IMR-90 (cell line): Measurements from ENCODE around the gene COL5A2. TPM values are rescaled to one million over a fixed set of nuclear protein-coding genes. Genes with fewer than 3 reads are reported as not detected.

Experiments used
- ATAC-seq: fragments of 200-7000 bp; cut with Tn5 transposase; 2 replicates; pipeline ENCODE4 v1.9.1; 2020; ENCODE audit warnings: low read depth, mild to moderate bottlenecking, moderate library complexity
- BruUV-seq: library from RNA; stranded (reverse); fragments of 400-500 nt; replicated peaks from 2 replicates; lab custom pipeline; 2021; lab: Mats Ljungman, UMichigan
- CTCF ChIA-PET: fragments of 300-600 bp; formaldehyde crosslinking; extraction: SDS; loops from one replicate; lab custom pipeline; 2021; ENCODE audit warnings: antibody characterized with exemption; lab: Yijun Ruan, JAX
- POLR2A ChIA-PET: fragments of 300-600 bp; sonication (Branson Sonifier 250); formaldehyde crosslinking; loops from one replicate; lab custom pipeline; 2022; ENCODE audit warnings: antibody characterized with exemption; ENCODE audit not compliant: unreplicated experiment; lab: Charles Lee
- DNase-seq: peaks from one replicate; pipeline ENCODE4 v3.0.0; 2013
- H2AFZ ChIP-seq: replicated peaks from 2 replicates; pipeline ENCODE3; 2013; ENCODE audit warnings: low read length, mild to moderate bottlenecking; ENCODE audit not compliant: poor library complexity
- H2AK5ac ChIP-seq: 2 replicates; pipeline ENCODE4 v1.6.1; 2013; ENCODE audit warnings: low read depth, low read length, inconsistent platforms
- H2AK9ac ChIP-seq: replicated peaks from 2 replicates; pipeline ENCODE3; 2013; ENCODE audit warnings: mild to moderate bottlenecking, low read depth, low read length, moderate library complexity; ENCODE audit not compliant: poor library complexity
- H2BK120ac ChIP-seq: 2 replicates; pipeline ENCODE4 v1.6.1; 2013; ENCODE audit warnings: low read depth, low read length, inconsistent platforms
- H2BK15ac ChIP-seq: 3 replicates; pipeline ENCODE4 v1.6.1; 2013; ENCODE audit warnings: low read depth, low read length, inconsistent platforms
- H2BK20ac ChIP-seq: 2 replicates; pipeline ENCODE4 v1.6.1; 2013; ENCODE audit warnings: low read depth, mild to moderate bottlenecking, inconsistent platforms, low read length, moderate library complexity
- H2BK5ac ChIP-seq: 2 replicates; pipeline ENCODE4 v1.6.1; 2013; ENCODE audit warnings: mild to moderate bottlenecking, low read depth, low read length, inconsistent platforms; ENCODE audit not compliant: poor library complexity, severe bottlenecking
- H3K14ac ChIP-seq: replicated peaks from 2 replicates; pipeline ENCODE4 v1.6.1; 2013; ENCODE audit warnings: low read depth, low read length, inconsistent platforms
- H3K18ac ChIP-seq: 2 replicates; pipeline ENCODE4 v1.6.1; 2013; ENCODE audit warnings: low read depth, low read length, control low read depth
- H3K23ac ChIP-seq: 2 replicates; pipeline ENCODE4 v1.6.1; 2013; ENCODE audit warnings: low read depth, low read length, inconsistent platforms
- H3K27ac ChIP-seq: 2 replicates; pipeline ENCODE4 v1.5.1; 2013; ENCODE audit warnings: mild to moderate bottlenecking, control low read depth, low read length; ENCODE audit not compliant: insufficient read depth
- H3K27me3 ChIP-seq: 2 replicates; pipeline ENCODE4 v1.6.1; 2013; ENCODE audit warnings: low read length; ENCODE audit not compliant: control insufficient read depth, insufficient read depth
- H3K36me3 ChIP-seq: 2 replicates; pipeline ENCODE4 v1.6.1; 2013; ENCODE audit warnings: low read length, mixed read lengths; ENCODE audit not compliant: control insufficient read depth, insufficient read depth
- H3K4ac ChIP-seq: 2 replicates; pipeline ENCODE4 v1.6.1; 2013; ENCODE audit warnings: low read depth, low read length, inconsistent platforms
- H3K4me1 ChIP-seq: 2 replicates; pipeline ENCODE4 v1.6.1; 2013; ENCODE audit warnings: low read length, mixed read lengths; ENCODE audit not compliant: control insufficient read depth, insufficient read depth
- H3K4me2 ChIP-seq: 2 replicates; pipeline ENCODE4 v1.6.1; 2013; ENCODE audit warnings: low read depth, mild to moderate bottlenecking, control low read depth, low read length, moderate library complexity
- H3K4me3 ChIP-seq: 2 replicates; pipeline ENCODE4 v1.5.1; 2013; ENCODE audit warnings: low read depth, mild to moderate bottlenecking, control low read depth, low read length, moderate library complexity; ENCODE audit not compliant: insufficient read depth
- H3K56ac ChIP-seq: 2 replicates; pipeline ENCODE4 v1.6.1; 2013; ENCODE audit warnings: low read length, inconsistent platforms; ENCODE audit not compliant: insufficient read depth; ENCODE audit errors: extremely low read depth
- H3K79me1 ChIP-seq, 2 experiments: 2 replicates each; pipeline ENCODE4 v1.6.1; 2013; ENCODE audit warnings: low read length in 2 of 2, inconsistent platforms in 1 of 2, low read depth in 1 of 2
- H3K9ac ChIP-seq: 2 replicates; pipeline ENCODE4 v1.6.1; 2013; ENCODE audit warnings: low read depth, low read length, control low read depth
- H3K9me1 ChIP-seq: 2 replicates; pipeline ENCODE4 v1.6.1; 2013; ENCODE audit warnings: low read length, inconsistent platforms; ENCODE audit not compliant: insufficient read depth
- H3K9me3 ChIP-seq: 2 replicates; pipeline ENCODE4 v1.6.1; 2013; ENCODE audit warnings: low read length; ENCODE audit not compliant: control insufficient read depth, insufficient read depth
- H4K20me1 ChIP-seq: 2 replicates; pipeline ENCODE4 v1.6.1; 2013; ENCODE audit warnings: low read length, inconsistent platforms; ENCODE audit not compliant: insufficient read depth
- H4K5ac ChIP-seq: 2 replicates; pipeline ENCODE4 v1.6.1; 2013; ENCODE audit warnings: mild to moderate bottlenecking, low read depth, low read length, control low read depth
- H4K8ac ChIP-seq, 2 experiments: 2 replicates each; pipeline ENCODE4 v1.6.1; 2013; ENCODE audit warnings: low read depth in 2 of 2, low read length in 2 of 2, control low read depth in 1 of 2, inconsistent platforms in 1 of 2
- H4K91ac ChIP-seq: 2 replicates; pipeline ENCODE4 v1.6.1; 2013; ENCODE audit warnings: low read depth, low read length, inconsistent platforms; ENCODE audit not compliant: insufficient read depth
- BHLHE40 ChIP-seq: fragments of 150-350 bp; IDR thresholded peaks from 2 replicates; pipeline ENCODE4 v1.6.1; 2016; ENCODE audit warnings: mild to moderate bottlenecking, low read depth, low read length
- CHD1 ChIP-seq: IDR thresholded peaks from 2 replicates; pipeline ENCODE4 v1.6.1; 2012; ENCODE audit warnings: low read depth, low read length, improper control_type of control experiment
- MXI1 ChIP-seq: IDR thresholded peaks from 2 replicates; pipeline ENCODE4 v1.6.1; 2012; ENCODE audit warnings: low read depth, mild to moderate bottlenecking, low read length, moderate library complexity, borderline replicate concordance
- NFE2L2 ChIP-seq: fragments of 150-350 bp; IDR thresholded peaks from 2 replicates; pipeline ENCODE4 v1.6.1; 2016; ENCODE audit warnings: low read depth, mild to moderate bottlenecking, low read length
- RAD21 ChIP-seq: IDR thresholded peaks from 2 replicates; pipeline ENCODE4 v1.6.1; 2012; ENCODE audit warnings: low read length, improper control_type of control experiment
- RCOR1 ChIP-seq: IDR thresholded peaks from 2 replicates; pipeline ENCODE4 v1.6.1; 2012; ENCODE audit warnings: mild to moderate bottlenecking, low read length, improper control_type of control experiment; ENCODE audit not compliant: insufficient replicate concordance
- RFX5 ChIP-seq: IDR thresholded peaks from 2 replicates; pipeline ENCODE4 v1.8.0; 2012; ENCODE audit warnings: low read depth, mild to moderate bottlenecking, low read length, moderate library complexity
- SMC3 ChIP-seq: fragments of 150-350 bp; IDR thresholded peaks from 2 replicates; pipeline ENCODE4 v1.6.1; 2016; ENCODE audit warnings: low read depth, mild to moderate bottlenecking, antibody characterized with exemption, low read length, moderate library complexity
- dilution Hi-C: fragments of 300-500 bp; cut with HindIII; formaldehyde crosslinking; loops from one replicate; pipeline ENCODE4 v1.14.3; 2018; ENCODE audit warnings: low sequenced_read_pairs; ENCODE audit not compliant: unreplicated experiment
- in situ Hi-C: fragments of 300-500 bp; cut with MboI; formaldehyde crosslinking; loops from 3 replicates; pipeline ENCODE4 v1.14.3; 2019; ENCODE audit warnings: low sequenced_read_pairs, inconsistent platforms, mixed read lengths
- intact Hi-C: fragments of 100-400 bp; cut with micrococcal nuclease; formaldehyde crosslinking; loops from 2 replicates; pipeline ENCODE4 v1.10.0; 2022
- polyA plus RNA-seq, 3 experiments: library from polyadenylated mRNA; depleted of rRNA; stranded (reverse); fragments of >200 nt; gene quantifications; 2 replicates each; pipeline ENCODE4 v1.2.3, GENCODE V29; 2012; ENCODE audit warnings: low replicate concordance in 1 of 3
- total RNA-seq: library from RNA; depleted of rRNA; stranded (reverse); fragments of >200 nt; gene quantifications from 2 replicates; pipeline ENCODE4 v1.2.3, GENCODE V29; 2012
- TF ChIP-seq, protein P1 (sequence below): conservative IDR thresholded peaks from 2 replicates; pipeline ENCODE4 v1.5.1; 2012; ENCODE audit warnings: mild to moderate bottlenecking, low read depth, low read length, improper control_type of control experiment

Gene COL5A2
- total and polyA plus RNA-seq, 2 of the 4 experiments (the other 2 are of a cell fraction): 181 to 257 TPM

- no peak overlapping the region for H3K56ac ChIP-seq
- H2BK15ac ChIP-seq: no peak overlapping the region
- in situ Hi-C loops: no loop called here
- H3K9me1 ChIP-seq: no peaks in the 10 kb centered on the region
- ATAC-seq (no peak), DNase-seq (no peak)
- no peak overlapping the region for H3K4ac ChIP-seq
- H3K27me3 ChIP-seq: no peaks in the 10 kb centered on the region
- H3K4me3 ChIP-seq: no peak overlapping the region
- H2BK5ac ChIP-seq: no peak overlapping the region
- H3K23ac ChIP-seq: no peak overlapping the region
- no peaks in the 10 kb centered on the region for H3K36me3 ChIP-seq
- H4K20me1 ChIP-seq: no peaks in the 10 kb centered on the region
- no peak overlapping the region for H2AK5ac ChIP-seq
- POLR2A ChIA-PET: interaction anchor here (0.6 kb wide), 1 partner anchor 161 kb away, joined by 4 read pairs; no protein-coding TSS in a partner anchor
- H2BK20ac ChIP-seq: no peak overlapping the region
- H3K14ac ChIP-seq: no peak overlapping the region
- no peaks in the 10 kb centered on the region for H3K4me1 ChIP-seq
- no peak overlapping the region for H2BK120ac ChIP-seq
- no peak overlapping the region for H3K9ac ChIP-seq
- no peak overlapping the region for H4K5ac ChIP-seq
- no peak overlapping the region for H3K18ac ChIP-seq
- no peak for TF ChIP-seq RCOR1
- TF ChIP-seq MXI1: no peak
- no peak for TF ChIP-seq RAD21
- no peak for TF ChIP-seq NFE2L2
- no peak for TF ChIP-seq BHLHE40
- no peak for TF ChIP-seq CHD1
- TF ChIP-seq RFX5: no peak
- TF ChIP-seq, protein P1, sequence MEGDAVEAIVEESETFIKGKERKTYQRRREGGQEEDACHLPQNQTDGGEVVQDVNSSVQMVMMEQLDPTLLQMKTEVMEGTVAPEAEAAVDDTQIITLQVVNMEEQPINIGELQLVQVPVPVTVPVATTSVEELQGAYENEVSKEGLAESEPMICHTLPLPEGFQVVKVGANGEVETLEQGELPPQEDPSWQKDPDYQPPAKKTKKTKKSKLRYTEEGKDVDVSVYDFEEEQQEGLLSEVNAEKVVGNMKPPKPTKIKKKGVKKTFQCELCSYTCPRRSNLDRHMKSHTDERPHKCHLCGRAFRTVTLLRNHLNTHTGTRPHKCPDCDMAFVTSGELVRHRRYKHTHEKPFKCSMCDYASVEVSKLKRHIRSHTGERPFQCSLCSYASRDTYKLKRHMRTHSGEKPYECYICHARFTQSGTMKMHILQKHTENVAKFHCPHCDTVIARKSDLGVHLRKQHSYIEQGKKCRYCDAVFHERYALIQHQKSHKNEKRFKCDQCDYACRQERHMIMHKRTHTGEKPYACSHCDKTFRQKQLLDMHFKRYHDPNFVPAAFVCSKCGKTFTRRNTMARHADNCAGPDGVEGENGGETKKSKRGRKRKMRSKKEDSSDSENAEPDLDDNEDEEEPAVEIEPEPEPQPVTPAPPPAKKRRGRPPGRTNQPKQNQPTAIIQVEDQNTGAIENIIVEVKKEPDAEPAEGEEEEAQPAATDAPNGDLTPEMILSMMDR: no peak
- no peak for TF ChIP-seq SMC3
- H3K9me3 ChIP-seq: no peaks in the 10 kb centered on the region
- H3K4me2 ChIP-seq: no peak overlapping the region
- H3K79me1 ChIP-seq: peaks cover 5% of the 10 kb centered on the region in 2 experiments; a peak in 2 of 4 replicates
- no peak overlapping the region for H4K91ac ChIP-seq
- no peak overlapping the region for H4K8ac ChIP-seq
- no peak overlapping the region for H2AK9ac ChIP-seq
- intact Hi-C loops: loop anchor here (1.0 kb wide), 1 partner anchor 18 kb away; no protein-coding TSS in a partner anchor
- H2AFZ ChIP-seq: no peak overlapping the region
- CTCF ChIA-PET: no interaction called here
- dilution Hi-C loops: no loop called here
- BruUV-seq: no TSS peak
- no peak overlapping the region for H3K27ac ChIP-seq
Measured at GRCh38 chr2:189183170-189183569, 3.6 kb upstream of the COL5A2 start.
